Adrenal gland (tissue), 12 donors: ENCODE measurements around the gene PHKA2. TPM values are rescaled to one million over a fixed set of nuclear protein-coding genes. Genes with fewer than 3 reads are reported as not detected.

Experiments used
- DNase-seq, 7 donors: peaks; one replicate each; pipeline ENCODE4 v3.0.0-alpha.2; 2019 to 2020
- H3K27ac ChIP-seq, 5 donors: fragments of 200-600 bp; sonication (generic) in 4 of 5; 1 replicate in 3 of 5; 2 replicates in 2 of 5; pipeline versions ENCODE4 v1.5.1 to v1.8.0; 2016 to 2020; ENCODE audit warnings: mild to moderate bottlenecking in 1 of 5
- H3K27me3 ChIP-seq: fragments of 200-600 bp; 2 replicates; pipeline ENCODE4 v1.8.0; 2021
- H3K36me3 ChIP-seq, 2 donors: fragments of 200-600 bp; replicated peaks in 1 of 2; 1 replicate in 1 of 2; 2 replicates in 1 of 2; pipeline versions ENCODE4 v1.5.1 to v1.8.0; 2018 to 2022
- H3K4me1 ChIP-seq, 2 donors: fragments of 200-600 bp; replicated peaks in 1 of 2; 1 replicate in 1 of 2; 2 replicates in 1 of 2; pipeline versions ENCODE4 v1.5.1 to v1.8.0; 2018 to 2021
- H3K4me3 ChIP-seq, 4 donors: fragments of 200-600 bp; sonication (generic) in 3 of 4; one replicate each; pipeline ENCODE4 v1.5.1; 2016 to 2018
- H3K9me3 ChIP-seq, 3 donors: fragments of 200-600 bp; sonication (generic) in 1 of 3; replicated peaks in 1 of 3; 1 replicate in 2 of 3; 2 replicates in 1 of 3; pipeline versions ENCODE4 v1.5.1 to v1.8.0; 2016 to 2021
- POLR2A ChIP-seq, 2 donors: fragments of 450-650 bp; IDR thresholded peaks; one replicate each; pipeline ENCODE4 v1.6.1; 2017; ENCODE audit warnings: antibody characterized with exemption in 2 of 2, mild to moderate bottlenecking in 2 of 2, moderate library complexity in 1 of 2
- WGBS, 4 donors: extraction: QIAGEN DNeasy Blood & Tissue Kit in 2 of 4; methylation state at CpG; one replicate each; pipeline versions ENCODE4 v1.1.5 to v1.1.7; 2013 to 2017; 5-methylcytosine and 5-hydroxymethylcytosine counted together
- intact Hi-C, 2 donors: fragments of 100-400 bp; cut with DNase I; formaldehyde crosslinking; loops; one replicate each; pipeline versions ENCODE4 v1.14.1 to v1.15.0; 2022 to 2023
- polyA plus RNA-seq, 3 donors: library from polyadenylated mRNA; stranded (reverse); fragments of 200-250 nt in 2 of 3; fragments of 350-450 nt in 1 of 3; fragmentation: Illumina TruSeq in 1 of 3; extraction: RNeasy Lipid Tissue Mini Kit (QIAGEN cat#74804) in 1 of 3; gene quantifications; one replicate each; pipeline ENCODE4 v1.2.3, GENCODE V29; 2013 to 2014
- total RNA-seq, 9 donors: library from RNA; depleted of rRNA in 4 of 9; stranded (reverse); fragments of >200 nt in 4 of 9; fragments of 120-200 nt in 1 of 9; fragmentation: NEBNext Ultra II Directional in 1 of 9; extraction: Animal tissue kit (Norgen Biotek cat#: 25700) in 1 of 9; gene quantifications; one replicate each; pipeline versions ENCODE4 v1.1.0 to v1.2.4, GENCODE V29; 2013 to 2023
- TF ChIP-seq, protein P1 (sequence below), 6 experiments: fragments of 450-650 bp in 4 of 6; fragments of 200-600 bp in 2 of 6; sonication (generic) in 1 of 6; IDR thresholded peaks; 1 replicate in 5 of 6; 2 replicates in 1 of 6; pipeline versions ENCODE4 v1.5.1 to v1.8.0; 2016 to 2021; ENCODE audit warnings: antibody characterized with exemption in 6 of 6, mild to moderate bottlenecking in 2 of 6, moderate library complexity in 1 of 6
- donor health status: healthy with polysubstance abuse.
- donor health status: Bipolar disorder and iron deficiency.
- donor health status: DM: yes; HTN: yes; CAD: no.
- donor health status: DM: no; HTN: no; CAD: no.
- donor health status: DM: no; HTN: no; CAD: no.
- donor health status: DM: yes; HTN: yes; CAD: no.

Gene PHKA2
- total and polyA plus RNA-seq, 12 donors, result 11.7 to 63.8 (median 27.8) TPM

DNA sequence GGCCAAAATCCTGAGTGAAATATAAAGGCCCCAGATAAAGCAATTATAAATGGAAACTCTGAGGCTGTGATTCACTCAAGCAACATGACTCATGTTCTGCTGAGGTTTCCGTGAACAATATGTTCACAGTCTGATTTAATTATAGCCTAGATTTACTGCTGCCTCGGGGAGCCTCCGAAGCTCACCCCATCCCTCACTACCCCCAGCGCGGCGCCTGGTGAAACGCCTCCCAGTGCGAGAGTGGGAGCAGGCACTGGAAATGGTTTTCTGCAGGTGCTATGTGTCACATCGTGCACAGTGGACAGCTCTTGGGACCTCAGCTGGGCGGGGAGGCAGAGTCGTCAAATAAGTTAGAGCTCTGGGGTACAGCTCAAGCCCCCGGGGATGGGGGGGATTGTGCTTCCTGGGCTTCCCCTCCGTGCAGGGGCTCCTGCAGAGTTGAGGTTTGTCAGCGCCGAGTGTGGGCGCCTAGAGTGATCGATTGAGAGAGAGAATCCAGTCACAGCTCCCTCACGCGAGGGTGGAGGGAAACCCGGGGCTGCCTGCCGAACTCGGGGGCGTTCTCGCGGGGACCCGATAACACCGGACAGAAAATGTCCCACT is 110.6 kb downstream of the PHKA2 start:
- Histone ChIP-seq H3K27ac (peak overlapping the region in 4 of 5 donors; percentile 32 to 77 (median 70)), H3K27me3 (no peaks in the 10 kb centered on the region), H3K4me3 (peak overlapping the region in 1 of 4 donors; percentile 9), H3K9me3 (no peaks in the 10 kb centered on the region), H3K36me3 (no peaks in the 10 kb centered on the region), H3K4me1 (peaks cover 8 to 17% of the 10 kb centered on the region in 2 donors)
- no peak for TF ChIP-seq POLR2A (IDR thresholded peaks at IDR 0.05)
- TF ChIP-seq, protein P1, sequence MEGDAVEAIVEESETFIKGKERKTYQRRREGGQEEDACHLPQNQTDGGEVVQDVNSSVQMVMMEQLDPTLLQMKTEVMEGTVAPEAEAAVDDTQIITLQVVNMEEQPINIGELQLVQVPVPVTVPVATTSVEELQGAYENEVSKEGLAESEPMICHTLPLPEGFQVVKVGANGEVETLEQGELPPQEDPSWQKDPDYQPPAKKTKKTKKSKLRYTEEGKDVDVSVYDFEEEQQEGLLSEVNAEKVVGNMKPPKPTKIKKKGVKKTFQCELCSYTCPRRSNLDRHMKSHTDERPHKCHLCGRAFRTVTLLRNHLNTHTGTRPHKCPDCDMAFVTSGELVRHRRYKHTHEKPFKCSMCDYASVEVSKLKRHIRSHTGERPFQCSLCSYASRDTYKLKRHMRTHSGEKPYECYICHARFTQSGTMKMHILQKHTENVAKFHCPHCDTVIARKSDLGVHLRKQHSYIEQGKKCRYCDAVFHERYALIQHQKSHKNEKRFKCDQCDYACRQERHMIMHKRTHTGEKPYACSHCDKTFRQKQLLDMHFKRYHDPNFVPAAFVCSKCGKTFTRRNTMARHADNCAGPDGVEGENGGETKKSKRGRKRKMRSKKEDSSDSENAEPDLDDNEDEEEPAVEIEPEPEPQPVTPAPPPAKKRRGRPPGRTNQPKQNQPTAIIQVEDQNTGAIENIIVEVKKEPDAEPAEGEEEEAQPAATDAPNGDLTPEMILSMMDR (IDR thresholded peaks at IDR 0.05), result no peak
- WGBS, 4 donors, result 27 to 71% (median 48%) methylated on average over 5 to 27 of the region's 27 CpGs
- peak in 6 of 7 donors; percentile 37 to 77 (median 49) for DNase-seq
- intact Hi-C loops, result no loop called here

DNA sequence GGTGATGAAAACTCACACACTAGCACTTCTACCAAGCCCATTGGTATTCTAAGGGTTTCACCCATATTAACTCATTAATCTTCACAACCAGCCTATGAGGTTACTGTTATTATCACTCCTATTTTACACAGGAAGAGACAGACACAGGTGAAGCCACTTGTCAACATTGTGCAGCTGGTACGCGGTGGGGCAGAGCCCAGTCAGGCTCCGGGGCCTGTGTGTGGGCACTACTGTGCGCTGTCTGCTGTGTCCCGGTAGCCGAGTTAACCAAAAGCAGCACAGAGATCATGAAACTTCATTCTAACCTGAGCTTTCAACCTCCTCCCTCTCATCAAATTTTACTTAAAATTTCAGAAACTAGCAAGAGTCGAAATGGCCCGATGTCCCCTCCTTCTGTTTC is 111.3 kb downstream of the PHKA2 start:
- Histone ChIP-seq H3K4me3 (no peak overlapping the region), H3K4me1 (peaks cover 8 to 17% of the 10 kb centered on the region in 2 donors), H3K27me3 (no peaks in the 10 kb centered on the region), H3K9me3 (no peaks in the 10 kb centered on the region), H3K36me3 (no peaks in the 10 kb centered on the region), H3K27ac (peak overlapping the region in 4 of 5 donors; percentile 32 to 77 (median 70))
- no peak for DNase-seq
- no peak for TF ChIP-seq POLR2A (IDR thresholded peaks at IDR 0.05)
- TF ChIP-seq, protein P1 (IDR thresholded peaks at IDR 0.05), result no peak
- WGBS, 4 donors, result 80 to 93% (median 83%) methylated on average over 4 to 8 of the region's 8 CpGs
- intact Hi-C loops, result no loop called here

DNA sequence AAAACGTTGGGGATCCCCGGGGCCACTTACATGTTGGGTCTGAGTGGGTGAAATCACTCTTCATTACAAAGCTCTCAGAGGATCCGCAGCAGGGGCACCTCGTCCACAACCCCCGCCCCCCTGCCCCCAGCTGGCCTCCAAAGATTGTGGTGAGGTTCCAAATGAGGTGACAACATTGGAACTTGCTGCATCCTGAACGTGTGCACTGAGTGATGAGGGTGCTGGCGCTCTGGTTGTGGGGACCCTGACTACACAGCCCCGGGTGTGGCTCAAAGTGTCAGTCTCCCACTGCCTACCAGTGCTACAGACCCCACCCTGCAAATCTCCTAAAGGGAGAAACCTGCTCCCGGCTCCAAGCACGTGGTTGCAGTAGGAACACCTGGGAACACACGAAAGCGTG is 111.9 kb downstream of the PHKA2 start:
- Histone ChIP-seq H3K4me3 (no peak overlapping the region), H3K4me1 (peaks cover 8 to 17% of the 10 kb centered on the region in 2 donors), H3K27me3 (no peaks in the 10 kb centered on the region), H3K36me3 (no peaks in the 10 kb centered on the region), H3K27ac (peak overlapping the region in 2 of 5 donors; percentile 73 to 77), H3K9me3 (no peaks in the 10 kb centered on the region)
- intact Hi-C loops, result no loop called here
- WGBS, 4 donors, result 20 to 80% (median 67%) methylated on average over 2 to 12 of the region's 12 CpGs
- TF ChIP-seq, protein P1 (IDR thresholded peaks at IDR 0.05), result no peak
- no peak for TF ChIP-seq POLR2A (IDR thresholded peaks at IDR 0.05)
- no peak for DNase-seq

DNA sequence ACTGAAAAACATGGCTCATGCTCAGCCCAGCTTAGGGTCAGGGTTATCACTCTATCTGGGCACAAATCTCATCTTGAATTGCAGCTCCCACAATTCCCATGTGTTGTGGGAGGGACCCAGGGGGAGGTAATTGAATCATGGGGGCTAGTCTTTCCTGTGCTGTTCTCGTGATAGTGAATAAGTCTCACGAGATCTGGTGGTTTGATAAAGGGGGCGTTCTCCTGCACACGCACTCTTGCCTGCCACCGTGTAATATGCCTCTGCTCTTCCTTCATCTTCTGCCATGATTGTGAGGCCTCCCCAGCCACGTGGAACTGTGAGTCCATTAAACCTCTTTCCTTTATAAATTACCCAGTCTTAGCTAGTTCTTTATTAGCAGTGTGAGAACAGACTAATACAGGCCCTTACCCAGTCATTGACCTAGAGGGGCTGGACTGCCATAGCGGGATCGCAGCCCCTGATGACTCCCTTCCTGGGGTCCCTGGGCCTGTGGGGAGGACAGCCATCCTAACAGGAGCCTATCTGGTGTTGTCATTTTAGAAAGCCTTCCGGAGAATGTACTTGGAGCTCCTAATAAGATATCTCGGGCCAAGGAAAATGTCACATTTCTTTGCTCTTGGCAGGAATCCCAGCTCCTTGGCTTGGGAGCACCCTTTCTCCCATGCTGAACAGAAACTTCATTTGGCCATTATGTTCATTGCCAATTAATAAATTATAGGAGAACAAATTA is 112.6 kb downstream of the PHKA2 start:
- no peaks in the 10 kb centered on the region for H3K9me3 ChIP-seq
- peak overlapping the region in 1 of 5 donors; percentile 54 for H3K27ac ChIP-seq
- H3K4me1 ChIP-seq, result peaks cover 8 to 17% of the 10 kb centered on the region in 2 donors
- H3K27me3 ChIP-seq, result no peaks in the 10 kb centered on the region
- DNase-seq, result peak in 1 of 7 donors; percentile 46
- no peak for TF ChIP-seq POLR2A (IDR thresholded peaks at IDR 0.05)
- TF ChIP-seq, protein P1 (IDR thresholded peaks at IDR 0.05), result no peak
- WGBS, 4 donors, result 54 to 64% (median 58%) methylated on average over 8 to 10 of the region's 10 CpGs
- no peak overlapping the region for H3K4me3 ChIP-seq
- intact Hi-C loops, result no loop called here
- no peaks in the 10 kb centered on the region for H3K36me3 ChIP-seq
